HCT116 (cell line): Measurements from ENCODE around the gene XPO1. TPM values are rescaled to one million over a fixed set of nuclear protein-coding genes. Genes with fewer than 3 reads are reported as not detected.

Source experiments
- ATAC-seq: fragments of 200-7000 bp; cut with Tn5 transposase; 2 replicates; pipeline ENCODE4 v1.9.1; 2020; ENCODE audit warnings: mild to moderate bottlenecking, moderate library complexity
- BruUV-seq: library from RNA; stranded (reverse); fragments of 400-500 nt; replicated peaks from 2 replicates; lab custom pipeline; 2021; lab: Mats Ljungman, UMichigan
- CTCF ChIA-PET: fragments of 300-600 bp; sonication (Branson Sonifier 250); formaldehyde crosslinking; loops from one replicate; lab custom pipeline; 2021; ENCODE audit warnings: antibody characterized with exemption; lab: Charles Lee
- POLR2A ChIA-PET: fragments of 300-600, 350-600 bp; sonication (Branson Sonifier 250); formaldehyde crosslinking; loops from one replicate; lab custom pipeline; 2021; ENCODE audit warnings: antibody characterized with exemption; lab: Charles Lee
- RAD21 ChIA-PET, 2 experiments: fragments of 300-600 bp; sonication (Branson Sonifier 250); formaldehyde crosslinking; loops; one replicate each; lab custom pipeline; 2023; ENCODE audit warnings: low total read pairs in 2 of 2; ENCODE audit not compliant: uncharacterized antibody in 2 of 2, unreplicated experiment in 2 of 2, low non-redundant PET in 1 of 2; lab: Charles Lee
- DNase-seq: peaks from one replicate; pipeline ENCODE4 v3.0.0-alpha.2; 2010; ENCODE audit warnings: low read depth, low spot score
- H2AFZ ChIP-seq: fragments of 200-600 bp; shearing (Covaris generic), sonication (generic); 2 replicates; pipeline ENCODE4 v1.6.1; 2017; ENCODE audit warnings: low read depth, mixed run types, mixed read lengths, antibody characterized with exemption, low read length; ENCODE audit not compliant: poor library complexity, severe bottlenecking
- H3K27ac ChIP-seq: 2 replicates; pipeline ENCODE4 v1.5.1; 2012; ENCODE audit warnings: low read depth, low read length
- H3K27me3 ChIP-seq: fragments of 200-600 bp; sonication (generic); 2 replicates; pipeline ENCODE4 v1.6.1; 2016; ENCODE audit warnings: mixed run types, low read length, mixed read lengths; ENCODE audit not compliant: insufficient read depth
- H3K36me3 ChIP-seq, 2 experiments: fragments of 200-500 bp in 1 of 2; fragments of 200-600 bp in 1 of 2; sonication (Bioruptor generic) in 1 of 2; sonication (generic) in 1 of 2; 2 replicates each; pipeline versions ENCODE4 v1.5.1 to v1.6.1; 2014 to 2016; ENCODE audit warnings: low read length in 2 of 2, inconsistent platforms in 1 of 2, mixed read lengths in 1 of 2, mixed run types in 1 of 2; ENCODE audit not compliant: insufficient read depth in 2 of 2, control insufficient read depth in 1 of 2
- H3K4me1 ChIP-seq, 2 experiments: fragments of 200-600 bp in 1 of 2; sonication (generic) in 1 of 2; 2 replicates each; pipeline versions ENCODE4 v1.5.1 to v1.6.1; 2012 to 2017; ENCODE audit warnings: low read length in 2 of 2, inconsistent platforms in 1 of 2, mild to moderate bottlenecking in 1 of 2, mixed read lengths in 1 of 2, mixed run types in 1 of 2, moderate library complexity in 1 of 2; ENCODE audit not compliant: insufficient read depth in 2 of 2, control insufficient read depth in 1 of 2
- H3K4me2 ChIP-seq: fragments of 200-600 bp; sonication (generic); 2 replicates; pipeline ENCODE4 v1.6.1; 2017; ENCODE audit warnings: mixed run types, low read length, mixed read lengths
- H3K4me3 ChIP-seq, 2 experiments: fragments of 200-600 bp in 1 of 2; sonication (generic) in 1 of 2; replicated peaks in 1 of 2; 2 replicates each; pipeline ENCODE4 v1.5.1; 2011 to 2016; ENCODE audit warnings: low read length in 2 of 2, control low read depth in 1 of 2, low read depth in 1 of 2, mild to moderate bottlenecking in 1 of 2, mixed read lengths in 1 of 2, mixed run types in 1 of 2
- H3K79me2 ChIP-seq: fragments of 200-600 bp; sonication (generic); 2 replicates; pipeline ENCODE4 v1.6.1; 2017; ENCODE audit warnings: mild to moderate bottlenecking, mixed run types, low read length, moderate library complexity, mixed read lengths; ENCODE audit not compliant: insufficient read depth
- H3K9ac ChIP-seq: fragments of 200-600 bp; sonication (generic); 2 replicates; pipeline ENCODE4 v1.6.1; 2016; ENCODE audit warnings: low read length, mixed read lengths
- H3K9me2 ChIP-seq: fragments of 200-600 bp; sonication (generic), shearing (Covaris generic); 2 replicates; pipeline ENCODE4 v1.6.1; 2017; ENCODE audit warnings: mixed run types, mild to moderate bottlenecking, moderate library complexity; ENCODE audit not compliant: insufficient read depth
- H3K9me3 ChIP-seq, 2 experiments: fragments of 200-500 bp in 1 of 2; fragments of 200-600 bp in 1 of 2; sonication (Bioruptor generic) in 1 of 2; sonication (generic) in 1 of 2; 2 replicates each; pipeline ENCODE4 v1.6.1; 2014 to 2017; ENCODE audit warnings: low read length in 2 of 2, mixed read lengths in 2 of 2, inconsistent platforms in 1 of 2, low read depth in 1 of 2, mild to moderate bottlenecking in 1 of 2, mixed run types in 1 of 2, moderate library complexity in 1 of 2; ENCODE audit not compliant: control insufficient read depth in 1 of 2, insufficient read depth in 1 of 2
- H4K20me1 ChIP-seq: fragments of 200-600 bp; sonication (generic), shearing (Covaris generic); 2 replicates; pipeline ENCODE4 v1.6.1; 2017; ENCODE audit warnings: mixed run types, mild to moderate bottlenecking, moderate library complexity; ENCODE audit not compliant: insufficient read depth
- EGR1 ChIP-seq: IDR thresholded peaks from 2 replicates; pipeline ENCODE4 v1.6.1; 2012; ENCODE audit warnings: low read depth
- EZH2 ChIP-seq: fragments of 200-600 bp; sonication (generic); IDR thresholded peaks from 2 replicates; pipeline ENCODE4 v1.6.1; 2017; ENCODE audit warnings: antibody characterized with exemption, mixed run types
- EZH2phosphoT487 ChIP-seq: fragments of 200-600 bp; IDR thresholded peaks from 2 replicates; pipeline ENCODE4 v1.6.1; 2018; ENCODE audit warnings: antibody characterized with exemption, borderline replicate concordance
- JUND ChIP-seq: IDR thresholded peaks from 2 replicates; pipeline ENCODE4 v1.6.1; 2012
- POLR2AphosphoS5 ChIP-seq: IDR thresholded peaks from 2 replicates; pipeline ENCODE4 v1.6.1; 2011; ENCODE audit warnings: mild to moderate bottlenecking, low read depth, low read length, moderate library complexity
- RAD21 ChIP-seq: IDR thresholded peaks from 2 replicates; pipeline ENCODE4 v1.6.1; 2012; ENCODE audit warnings: low read depth, mild to moderate bottlenecking
- REST ChIP-seq: IDR thresholded peaks from 2 replicates; pipeline ENCODE4 v1.6.1; 2012; ENCODE audit warnings: low read depth
- SP1 ChIP-seq: IDR thresholded peaks from 2 replicates; pipeline ENCODE4 v1.6.1; 2012; ENCODE audit warnings: low read depth
- SRF ChIP-seq: IDR thresholded peaks from 2 replicates; pipeline ENCODE4 v1.6.1; 2012; ENCODE audit warnings: low read depth
- TCF7L2 ChIP-seq: IDR thresholded peaks from 2 replicates; pipeline ENCODE4 v1.7.0; 2011; ENCODE audit warnings: borderline replicate concordance, inconsistent platforms; ENCODE audit not compliant: insufficient read depth, insufficient read length; ENCODE audit errors: extremely low read depth
- YY1 ChIP-seq: IDR thresholded peaks from 2 replicates; pipeline ENCODE4 v1.6.1; 2011; ENCODE audit warnings: low read length, low read depth, moderate library complexity, mild to moderate bottlenecking; ENCODE audit not compliant: insufficient replicate concordance; ENCODE audit errors: extremely low read depth
- ZFX ChIP-seq: fragments of 450-650 bp; IDR thresholded peaks from 2 replicates; pipeline ENCODE4 v1.6.1; 2017
- ZNF274 ChIP-seq: fragments of 200-500 bp; sonication (Bioruptor generic); IDR thresholded peaks from 2 replicates; pipeline ENCODE4 v1.6.1; 2014; ENCODE audit warnings: mild to moderate bottlenecking, low read depth, low read length, inconsistent platforms
- intact Hi-C: fragments of 100-400 bp; cut with micrococcal nuclease; formaldehyde crosslinking; loops from 2 replicates; pipeline ENCODE4 v1.10.0; 2022
- total RNA-seq: library from RNA; stranded (reverse); gene quantifications from one replicate; pipeline ENCODE4 v1.2.1, GENCODE V29; 2021; ENCODE audit not compliant: unreplicated experiment
- TF ChIP-seq, protein P1 (sequence below): IDR thresholded peaks from 2 replicates; pipeline ENCODE4 v1.6.1; 2012
- TF ChIP-seq, protein P2 (sequence below): IDR thresholded peaks from 2 replicates; pipeline ENCODE4 v1.6.1; 2012
- TF ChIP-seq, protein P3 (sequence below): IDR thresholded peaks from 2 replicates; pipeline ENCODE4 v1.6.1; 2011; ENCODE audit warnings: mild to moderate bottlenecking, low read length, moderate library complexity; ENCODE audit not compliant: insufficient replicate concordance; ENCODE audit errors: extremely low read depth

XPO1 gene
- total RNA-seq, 1 experiment from 2014 or later, result 184 TPM

- Histone ChIP-seq H4K20me1 (no peaks in the 10 kb centered on the region), H3K36me3 (no peaks in the 10 kb centered on the region), H3K9me3 (no peaks in the 10 kb centered on the region), H2AFZ (no peak overlapping the region), H3K27me3 (no peaks in the 10 kb centered on the region), H3K4me3 (no peak overlapping the region), H3K4me1 (no peaks in the 10 kb centered on the region), H3K4me2 (no peak overlapping the region), H3K27ac (no peak overlapping the region), H3K9me2 (no peaks in the 10 kb centered on the region), H3K79me2 (no peaks in the 10 kb centered on the region), H3K9ac (no peak overlapping the region)
- ChIA-PET RAD21 (no interaction called here), CTCF (no interaction called here), POLR2A (no interaction called here)
- BruUV-seq, result no TSS peak
- intact Hi-C loops, result no loop called here
- no peak for ATAC-seq
- no peak for TF ChIP-seq POLR2AphosphoS5
- no peak for TF ChIP-seq TCF7L2
- TF ChIP-seq EZH2, result no peak
- TF ChIP-seq EZH2phosphoT487, result no peak
- no peak for TF ChIP-seq EGR1
- TF ChIP-seq REST, result no peak
- no peak for TF ChIP-seq SRF
- TF ChIP-seq ZNF274, result no peak
- TF ChIP-seq RAD21, result no peak
- TF ChIP-seq, protein P1, sequence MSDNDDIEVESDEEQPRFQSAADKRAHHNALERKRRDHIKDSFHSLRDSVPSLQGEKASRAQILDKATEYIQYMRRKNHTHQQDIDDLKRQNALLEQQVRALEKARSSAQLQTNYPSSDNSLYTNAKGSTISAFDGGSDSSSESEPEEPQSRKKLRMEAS, result no peak
- no peak for TF ChIP-seq ZFX
- TF ChIP-seq, protein P2, sequence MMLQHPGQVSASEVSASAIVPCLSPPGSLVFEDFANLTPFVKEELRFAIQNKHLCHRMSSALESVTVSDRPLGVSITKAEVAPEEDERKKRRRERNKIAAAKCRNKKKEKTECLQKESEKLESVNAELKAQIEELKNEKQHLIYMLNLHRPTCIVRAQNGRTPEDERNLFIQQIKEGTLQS, result no peak
- no peak for TF ChIP-seq SP1
- TF ChIP-seq YY1, result no peak
- TF ChIP-seq, protein P3, sequence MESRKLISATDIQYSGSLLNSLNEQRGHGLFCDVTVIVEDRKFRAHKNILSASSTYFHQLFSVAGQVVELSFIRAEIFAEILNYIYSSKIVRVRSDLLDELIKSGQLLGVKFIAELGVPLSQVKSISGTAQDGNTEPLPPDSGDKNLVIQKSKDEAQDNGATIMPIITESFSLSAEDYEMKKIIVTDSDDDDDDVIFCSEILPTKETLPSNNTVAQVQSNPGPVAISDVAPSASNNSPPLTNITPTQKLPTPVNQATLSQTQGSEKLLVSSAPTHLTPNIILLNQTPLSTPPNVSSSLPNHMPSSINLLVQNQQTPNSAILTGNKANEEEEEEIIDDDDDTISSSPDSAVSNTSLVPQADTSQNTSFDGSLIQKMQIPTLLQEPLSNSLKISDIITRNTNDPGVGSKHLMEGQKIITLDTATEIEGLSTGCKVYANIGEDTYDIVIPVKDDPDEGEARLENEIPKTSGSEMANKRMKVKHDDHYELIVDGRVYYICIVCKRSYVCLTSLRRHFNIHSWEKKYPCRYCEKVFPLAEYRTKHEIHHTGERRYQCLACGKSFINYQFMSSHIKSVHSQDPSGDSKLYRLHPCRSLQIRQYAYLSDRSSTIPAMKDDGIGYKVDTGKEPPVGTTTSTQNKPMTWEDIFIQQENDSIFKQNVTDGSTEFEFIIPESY, result no peak
- no peak for TF ChIP-seq JUND
- no peak for DNase-seq
These were observed 44.0 kb upstream of the XPO1 start for GRCh38 chr2:61582165-61582564.
